ENCODE data around the gene ITPR1.
A peak's percentile ranks its signal among the peaks of the same experiment; 100 is the strongest.

ITPR1 gene

GRCh38 chr3:4596612-4597011, 103.5 kb downstream of the ITPR1 start (continued):
- TF ChIP-seq IKZF3 (tag by site-specific recombination; IDR thresholded peaks at IDR 0.05) (peak; percentile 62; the same call in 1 of the 2 replicates), ZNF2 (tag by site-specific recombination; IDR thresholded peaks at IDR 0.05) (no peak), ZNF560 (tag by site-specific recombination; IDR thresholded peaks at IDR 0.05; ENCODE audit: borderline replicate concordance) (no peak), FEZF1 (tag by site-specific recombination; IDR thresholded peaks at IDR 0.05) (peak; percentile 52), ZNF10 (tag by site-specific recombination; IDR thresholded peaks at IDR 0.05) (0 out of 2 replicates have a peak, but pooled peaks have one; percentile 12), SCRT1 (tag by site-specific recombination; IDR thresholded peaks at IDR 0.05; ENCODE audit: borderline replicate concordance) (no peak), SP2 (tag by site-specific recombination; IDR thresholded peaks at IDR 0.05) (no peak), PRDM6 (tag by site-specific recombination; IDR thresholded peaks at IDR 0.05) (peak; percentile 83), WT1 (tag by site-specific recombination; IDR thresholded peaks at IDR 0.05) (peak; percentile 85), ZNF426 (tag by site-specific recombination; IDR thresholded peaks at IDR 0.05) (no peak), ZNF19 (tag by site-specific recombination; IDR thresholded peaks at IDR 0.05; ENCODE audit: low read depth) (no peak), MEIS1 (CRISPR knock-in tag; IDR thresholded peaks at IDR 0.05; ENCODE audit: borderline replicate concordance) (no peak), ZNF132 (tag by site-specific recombination; IDR thresholded peaks at IDR 0.05; ENCODE audit: borderline replicate concordance) (no peak), ZEB2 (tag by site-specific recombination; IDR thresholded peaks at IDR 0.05) (no peak), ZNF596 (tag by site-specific recombination; IDR thresholded peaks at IDR 0.05) (no peak), ZNF311 (tag by site-specific recombination; IDR thresholded peaks at IDR 0.05; ENCODE audit: borderline replicate concordance) (no peak), KLF17 (tag by site-specific recombination; IDR thresholded peaks at IDR 0.05) (no peak), ZNF777 (tag by site-specific recombination; IDR thresholded peaks at IDR 0.05; ENCODE audit: borderline replicate concordance) (no peak), ZSCAN23 (tag by site-specific recombination; IDR thresholded peaks at IDR 0.05) (no peak), ZBTB17 (tag by site-specific recombination; IDR thresholded peaks at IDR 0.05) (0 out of 2 replicates have a peak, but pooled peaks have one; percentile 20)
- TF ChIP-seq, protein P1, sequence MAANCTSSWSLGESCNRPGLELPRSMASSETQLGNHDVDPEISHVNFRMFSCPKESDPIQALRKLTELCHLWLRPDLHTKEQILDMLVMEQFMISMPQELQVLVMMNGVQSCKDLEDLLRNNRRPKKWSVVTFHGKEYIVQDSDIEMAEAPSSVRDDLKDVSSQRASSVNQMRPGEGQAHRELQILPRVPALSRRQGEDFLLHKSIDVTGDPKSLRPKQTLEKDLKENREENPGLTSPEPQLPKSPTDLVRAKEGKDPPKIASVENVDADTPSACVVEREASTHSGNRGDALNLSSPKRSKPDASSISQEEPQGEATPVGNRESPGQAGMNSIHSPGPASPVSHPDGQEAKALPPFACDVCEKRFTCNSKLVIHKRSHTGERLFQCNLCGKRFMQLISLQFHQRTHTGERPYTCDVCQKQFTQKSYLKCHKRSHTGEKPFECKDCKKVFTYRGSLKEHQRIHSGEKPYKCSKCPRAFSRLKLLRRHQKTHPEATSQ (tag by site-specific recombination; IDR thresholded peaks at IDR 0.05): no peak
- TF ChIP-seq, protein P2, sequence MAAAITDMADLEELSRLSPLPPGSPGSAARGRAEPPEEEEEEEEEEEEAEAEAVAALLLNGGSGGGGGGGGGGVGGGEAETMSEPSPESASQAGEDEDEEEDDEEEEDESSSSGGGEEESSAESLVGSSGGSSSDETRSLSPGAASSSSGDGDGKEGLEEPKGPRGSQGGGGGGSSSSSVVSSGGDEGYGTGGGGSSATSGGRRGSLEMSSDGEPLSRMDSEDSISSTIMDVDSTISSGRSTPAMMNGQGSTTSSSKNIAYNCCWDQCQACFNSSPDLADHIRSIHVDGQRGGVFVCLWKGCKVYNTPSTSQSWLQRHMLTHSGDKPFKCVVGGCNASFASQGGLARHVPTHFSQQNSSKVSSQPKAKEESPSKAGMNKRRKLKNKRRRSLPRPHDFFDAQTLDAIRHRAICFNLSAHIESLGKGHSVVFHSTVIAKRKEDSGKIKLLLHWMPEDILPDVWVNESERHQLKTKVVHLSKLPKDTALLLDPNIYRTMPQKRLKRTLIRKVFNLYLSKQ (tag by site-specific recombination; IDR thresholded peaks at IDR 0.05; ENCODE audit: borderline replicate concordance): no peak
- TF ChIP-seq, protein P3, sequence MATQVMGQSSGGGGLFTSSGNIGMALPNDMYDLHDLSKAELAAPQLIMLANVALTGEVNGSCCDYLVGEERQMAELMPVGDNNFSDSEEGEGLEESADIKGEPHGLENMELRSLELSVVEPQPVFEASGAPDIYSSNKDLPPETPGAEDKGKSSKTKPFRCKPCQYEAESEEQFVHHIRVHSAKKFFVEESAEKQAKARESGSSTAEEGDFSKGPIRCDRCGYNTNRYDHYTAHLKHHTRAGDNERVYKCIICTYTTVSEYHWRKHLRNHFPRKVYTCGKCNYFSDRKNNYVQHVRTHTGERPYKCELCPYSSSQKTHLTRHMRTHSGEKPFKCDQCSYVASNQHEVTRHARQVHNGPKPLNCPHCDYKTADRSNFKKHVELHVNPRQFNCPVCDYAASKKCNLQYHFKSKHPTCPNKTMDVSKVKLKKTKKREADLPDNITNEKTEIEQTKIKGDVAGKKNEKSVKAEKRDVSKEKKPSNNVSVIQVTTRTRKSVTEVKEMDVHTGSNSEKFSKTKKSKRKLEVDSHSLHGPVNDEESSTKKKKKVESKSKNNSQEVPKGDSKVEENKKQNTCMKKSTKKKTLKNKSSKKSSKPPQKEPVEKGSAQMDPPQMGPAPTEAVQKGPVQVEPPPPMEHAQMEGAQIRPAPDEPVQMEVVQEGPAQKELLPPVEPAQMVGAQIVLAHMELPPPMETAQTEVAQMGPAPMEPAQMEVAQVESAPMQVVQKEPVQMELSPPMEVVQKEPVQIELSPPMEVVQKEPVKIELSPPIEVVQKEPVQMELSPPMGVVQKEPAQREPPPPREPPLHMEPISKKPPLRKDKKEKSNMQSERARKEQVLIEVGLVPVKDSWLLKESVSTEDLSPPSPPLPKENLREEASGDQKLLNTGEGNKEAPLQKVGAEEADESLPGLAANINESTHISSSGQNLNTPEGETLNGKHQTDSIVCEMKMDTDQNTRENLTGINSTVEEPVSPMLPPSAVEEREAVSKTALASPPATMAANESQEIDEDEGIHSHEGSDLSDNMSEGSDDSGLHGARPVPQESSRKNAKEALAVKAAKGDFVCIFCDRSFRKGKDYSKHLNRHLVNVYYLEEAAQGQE (tag by site-specific recombination; IDR thresholded peaks at IDR 0.05): no peak
- TF ChIP-seq, protein P4, sequence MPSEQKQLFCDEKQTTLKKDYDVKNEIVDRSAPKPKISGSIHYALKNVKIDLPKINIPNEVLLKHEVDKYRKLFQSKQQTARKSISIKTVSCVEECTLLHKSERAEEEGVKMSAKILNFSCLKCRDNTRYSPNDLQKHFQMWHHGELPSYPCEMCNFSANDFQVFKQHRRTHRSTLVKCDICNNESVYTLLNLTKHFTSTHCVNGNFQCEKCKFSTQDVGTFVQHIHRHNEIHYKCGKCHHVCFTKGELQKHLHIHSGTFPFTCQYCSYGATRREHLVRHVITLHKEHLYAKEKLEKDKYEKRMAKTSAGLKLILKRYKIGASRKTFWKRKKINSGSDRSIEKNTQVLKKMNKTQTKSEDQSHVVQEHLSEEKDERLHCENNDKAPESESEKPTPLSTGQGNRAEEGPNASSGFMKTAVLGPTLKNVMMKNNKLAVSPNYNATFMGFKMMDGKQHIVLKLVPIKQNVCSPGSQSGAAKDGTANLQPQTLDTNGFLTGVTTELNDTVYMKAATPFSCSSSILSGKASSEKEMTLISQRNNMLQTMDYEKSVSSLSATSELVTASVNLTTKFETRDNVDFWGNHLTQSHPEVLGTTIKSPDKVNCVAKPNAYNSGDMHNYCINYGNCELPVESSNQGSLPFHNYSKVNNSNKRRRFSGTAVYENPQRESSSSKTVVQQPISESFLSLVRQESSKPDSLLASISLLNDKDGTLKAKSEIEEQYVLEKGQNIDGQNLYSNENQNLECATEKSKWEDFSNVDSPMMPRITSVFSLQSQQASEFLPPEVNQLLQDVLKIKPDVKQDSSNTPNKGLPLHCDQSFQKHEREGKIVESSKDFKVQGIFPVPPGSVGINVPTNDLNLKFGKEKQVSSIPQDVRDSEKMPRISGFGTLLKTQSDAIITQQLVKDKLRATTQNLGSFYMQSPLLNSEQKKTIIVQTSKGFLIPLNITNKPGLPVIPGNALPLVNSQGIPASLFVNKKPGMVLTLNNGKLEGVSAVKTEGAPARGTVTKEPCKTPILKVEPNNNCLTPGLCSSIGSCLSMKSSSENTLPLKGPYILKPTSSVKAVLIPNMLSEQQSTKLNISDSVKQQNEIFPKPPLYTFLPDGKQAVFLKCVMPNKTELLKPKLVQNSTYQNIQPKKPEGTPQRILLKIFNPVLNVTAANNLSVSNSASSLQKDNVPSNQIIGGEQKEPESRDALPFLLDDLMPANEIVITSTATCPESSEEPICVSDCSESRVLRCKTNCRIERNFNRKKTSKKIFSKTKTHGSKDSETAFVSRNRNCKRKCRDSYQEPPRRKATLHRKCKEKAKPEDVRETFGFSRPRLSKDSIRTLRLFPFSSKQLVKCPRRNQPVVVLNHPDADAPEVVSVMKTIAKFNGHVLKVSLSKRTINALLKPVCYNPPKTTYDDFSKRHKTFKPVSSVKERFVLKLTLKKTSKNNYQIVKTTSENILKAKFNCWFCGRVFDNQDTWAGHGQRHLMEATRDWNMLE (tag by site-specific recombination; conservative IDR thresholded peaks at IDR 0.05; ENCODE audit: low read depth): no peak

Measured in HEK293 (cell line).